Stimulated activated CD4-positive, alpha-beta T cell treated with anti-CD3 and anti-CD28 coated beads, TNF-alpha, amount 100 ng/mL, for 24 hours (primary cell): ENCODE results near the gene BLVRB.
"Not testable (repeated sequence)": the region's sequence is repeated elsewhere in the genome, so short reads cannot be mapped to it uniquely, and the experiment has no call there.

Experiments used
- DNase-seq, 3 experiments: peaks; one replicate each; pipeline ENCODE4 v3.0.0-alpha.2; 2020; ENCODE audit warnings: low read depth in 3 of 3

The BLVRB gene

GRCh38 chr19:40465557-40466218 lies at the start of gene BLVRB:
BLVRB (minus strand) TSS chr19:40465745; CDS start chr19:40465688, 57 bp downstream.
- DNase-seq: peak; percentile 99 to 100 (median 100)

GRCh38 chr19:40513741-40514315 lies 48.3 kb upstream of the BLVRB start:
- no peak for DNase-seq

- no peak for DNase-seq
These were observed 47.8 kb upstream of the BLVRB start for GRCh38 chr19:40513345-40513678.

GRCh38 chr19:40512473-40513344 lies 47.2 kb upstream of the BLVRB start:
- DNase-seq: no peak

GRCh38 chr19:40512110-40512472 lies 46.5 kb upstream of the BLVRB start:
- DNase-seq: no peak

GRCh38 chr19:40511487-40511886 lies 45.9 kb upstream of the BLVRB start:
- DNase-seq: no peak

GRCh38 chr19:40510526-40511115 lies 45.1 kb upstream of the BLVRB start:
- no peak for DNase-seq

- DNase-seq: no peak
These were observed 43.3 kb upstream of the BLVRB start for GRCh38 chr19:40508739-40509260.

- no peak for DNase-seq
These were observed 42.3 kb upstream of the BLVRB start for GRCh38 chr19:40507892-40508291.

GRCh38 chr19:40506099-40506498 lies 40.6 kb upstream of the BLVRB start:
- no peak for DNase-seq

GRCh38 chr19:40503320-40503695 lies 37.8 kb upstream of the BLVRB start:
- no peak for DNase-seq

GRCh38 chr19:40502647-40503319 lies 37.2 kb upstream of the BLVRB start:
- DNase-seq: no peak

- no peak for DNase-seq
These were observed 36.5 kb upstream of the BLVRB start for GRCh38 chr19:40502081-40502480.

- DNase-seq: no peak
These were observed 36.1 kb upstream of the BLVRB start for GRCh38 chr19:40501599-40501998.

- not testable (repeated sequence) for DNase-seq
These were observed 35.4 kb upstream of the BLVRB start for GRCh38 chr19:40500678-40501530.

- no peak for DNase-seq
These were observed 33.8 kb upstream of the BLVRB start for GRCh38 chr19:40499320-40499719.

GRCh38 chr19:40497214-40497613 lies 31.7 kb upstream of the BLVRB start:
- DNase-seq: no peak

- no peak for DNase-seq
These were observed 28.8 kb upstream of the BLVRB start for GRCh38 chr19:40494191-40494838.

GRCh38 chr19:40493778-40494177 lies 28.2 kb upstream of the BLVRB start:
- no peak for DNase-seq

GRCh38 chr19:40492274-40492673 lies 26.7 kb upstream of the BLVRB start:
- no peak for DNase-seq
